ENCODE results near the gene LMLN. TPM values are rescaled to one million over a fixed set of nuclear protein-coding genes. Genes with fewer than 3 reads are reported as not detected.

Gene LMLN
- total and polyA plus RNA-seq, 2 donors (not counting 1 experiment from before 2014, with no cell fraction given) = 6.6 to 7.1 TPM

- Histone ChIP-seq H4K20me1 (ENCODE audit: control insufficient read depth, extremely low read depth, insufficient read depth, low read length) (no peaks in the 10 kb centered on the region), H3K9ac (ENCODE audit: insufficient read depth, low read length) (no peak overlapping the region), H3K4me2 (ENCODE audit: extremely low read depth, insufficient read depth, low read length) (no peak overlapping the region), H3K27ac (ENCODE audit: insufficient read depth, low read length) (no peak overlapping the region), H2AFZ (ENCODE audit: low read length) (no peak overlapping the region), H3K9me3 (ENCODE audit: control insufficient read depth, insufficient read depth, low read depth, low read length) (no peaks in the 10 kb centered on the region), H3K4me1 (ENCODE audit: control insufficient read depth, extremely low read depth, insufficient read depth, low read length) (no peaks in the 10 kb centered on the region), H3K36me3 (ENCODE audit: control insufficient read depth, insufficient read depth, low read length) (peaks cover 1% of the 10 kb centered on the region), H3K27me3 (ENCODE audit: control insufficient read depth, insufficient read depth, low read length) (no peaks in the 10 kb centered on the region), H3K79me2 (ENCODE audit: control insufficient read depth, insufficient read depth, low read length) (no peaks in the 10 kb centered on the region), H3K4me3 (replicated peaks in 1 of 4; ENCODE audit: control extremely low read depth in 1 of 4, insufficient read depth in 1 of 4, low read depth in 3 of 4, low read length in 4 of 4) (no peak overlapping the region)
- no peak for TF ChIP-seq CTCF (conservative IDR thresholded peaks at IDR 0.05 in 1 of 2, IDR thresholded peaks at IDR 0.05 in 1 of 2; ENCODE audit: low read depth in 1 of 2, low read length in 2 of 2)
- TF ChIP-seq EZH2 (IDR thresholded peaks at IDR 0.05; ENCODE audit: low read length, missing control alignments) = no peak
- no peak for DNase-seq (ENCODE audit: low read depth in 2 of 2)
Observed at GRCh38 chr3:198030726-198031125, 70.7 kb downstream of the LMLN start.

- no peak overlapping the region for H3K4me3 ChIP-seq (replicated peaks in 1 of 4; ENCODE audit: control extremely low read depth in 1 of 4, insufficient read depth in 1 of 4, low read depth in 3 of 4, low read length in 4 of 4)
- DNase-seq (ENCODE audit: low read depth in 2 of 2) = peak in 1 of 2 donors; percentile 2
- no peak overlapping the region for H3K9ac ChIP-seq (ENCODE audit: insufficient read depth, low read length)
- H3K4me2 ChIP-seq (ENCODE audit: extremely low read depth, insufficient read depth, low read length) = no peak overlapping the region
- no peaks in the 10 kb centered on the region for H3K4me1 ChIP-seq (ENCODE audit: control insufficient read depth, extremely low read depth, insufficient read depth, low read length)
- peak overlapping the region; percentile 53 for H2AFZ ChIP-seq (ENCODE audit: low read length)
- no peaks in the 10 kb centered on the region for H3K9me3 ChIP-seq (ENCODE audit: control insufficient read depth, insufficient read depth, low read depth, low read length)
- no peak overlapping the region for H3K27ac ChIP-seq (ENCODE audit: insufficient read depth, low read length)
- H4K20me1 ChIP-seq (ENCODE audit: control insufficient read depth, extremely low read depth, insufficient read depth, low read length) = no peaks in the 10 kb centered on the region
- TF ChIP-seq CTCF (conservative IDR thresholded peaks at IDR 0.05 in 1 of 2, IDR thresholded peaks at IDR 0.05 in 1 of 2; ENCODE audit: low read depth in 1 of 2, low read length in 2 of 2) (no peak), EZH2 (IDR thresholded peaks at IDR 0.05; ENCODE audit: low read length, missing control alignments) (no peak)
- peaks cover 1% of the 10 kb centered on the region for H3K36me3 ChIP-seq (ENCODE audit: control insufficient read depth, insufficient read depth, low read length)
- no peaks in the 10 kb centered on the region for H3K79me2 ChIP-seq (ENCODE audit: control insufficient read depth, insufficient read depth, low read length)
- no peaks in the 10 kb centered on the region for H3K27me3 ChIP-seq (ENCODE audit: control insufficient read depth, insufficient read depth, low read length)
Observed at GRCh38 chr3:198032039-198032936, 72.3 kb downstream of the LMLN start.

GRCh38 chr3:198043119-198043518 is 83.1 kb downstream of the LMLN start:
- Histone ChIP-seq H3K4me3 (replicated peaks in 1 of 4; ENCODE audit: control extremely low read depth in 1 of 4, insufficient read depth in 1 of 4, low read depth in 3 of 4, low read length in 4 of 4) (no peak overlapping the region), H4K20me1 (ENCODE audit: control insufficient read depth, extremely low read depth, insufficient read depth, low read length) (no peaks in the 10 kb centered on the region), H3K9ac (ENCODE audit: insufficient read depth, low read length) (no peak overlapping the region), H3K36me3 (ENCODE audit: control insufficient read depth, insufficient read depth, low read length) (no peaks in the 10 kb centered on the region), H3K4me1 (ENCODE audit: control insufficient read depth, extremely low read depth, insufficient read depth, low read length) (no peaks in the 10 kb centered on the region), H3K9me3 (ENCODE audit: control insufficient read depth, insufficient read depth, low read depth, low read length) (no peaks in the 10 kb centered on the region), H3K79me2 (ENCODE audit: control insufficient read depth, insufficient read depth, low read length) (no peaks in the 10 kb centered on the region), H2AFZ (ENCODE audit: low read length) (no peak overlapping the region), H3K27ac (ENCODE audit: insufficient read depth, low read length) (no peak overlapping the region), H3K27me3 (ENCODE audit: control insufficient read depth, insufficient read depth, low read length) (no peaks in the 10 kb centered on the region), H3K4me2 (ENCODE audit: extremely low read depth, insufficient read depth, low read length) (no peak overlapping the region)
- no peak for TF ChIP-seq EZH2 (IDR thresholded peaks at IDR 0.05; ENCODE audit: low read length, missing control alignments)
- no peak for TF ChIP-seq CTCF (conservative IDR thresholded peaks at IDR 0.05 in 1 of 2, IDR thresholded peaks at IDR 0.05 in 1 of 2; ENCODE audit: low read depth in 1 of 2, low read length in 2 of 2)
- no peak for DNase-seq (ENCODE audit: low read depth in 2 of 2)

Measured in fibroblast of lung (primary cell).